Measurements from ENCODE around the gene SOX15.

DNA sequence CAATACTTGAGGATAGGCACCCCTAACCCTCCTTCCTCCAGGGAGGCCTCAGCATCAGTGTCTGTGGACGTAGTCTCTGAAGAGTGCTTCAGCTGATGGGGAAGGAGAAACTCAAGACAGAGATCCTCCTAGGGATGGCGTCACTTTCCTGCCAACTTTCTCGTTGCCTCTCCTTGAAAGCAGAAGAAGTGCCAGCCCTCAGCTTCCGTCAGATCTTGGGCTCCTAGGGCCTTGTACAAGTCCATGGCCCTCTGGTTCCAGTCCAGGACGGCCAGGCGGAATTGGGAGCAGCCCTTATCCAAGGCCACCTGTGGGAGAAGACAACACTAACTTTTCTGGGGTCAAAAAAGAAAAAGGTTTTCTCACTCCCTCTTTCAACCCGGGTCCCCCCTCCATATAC is 36.4 kb upstream of the SOX15 start:
- no peak for TF ChIP-seq ZNF768 (tag by site-specific recombination; IDR thresholded peaks at IDR 0.05)
- TF ChIP-seq, protein P1, sequence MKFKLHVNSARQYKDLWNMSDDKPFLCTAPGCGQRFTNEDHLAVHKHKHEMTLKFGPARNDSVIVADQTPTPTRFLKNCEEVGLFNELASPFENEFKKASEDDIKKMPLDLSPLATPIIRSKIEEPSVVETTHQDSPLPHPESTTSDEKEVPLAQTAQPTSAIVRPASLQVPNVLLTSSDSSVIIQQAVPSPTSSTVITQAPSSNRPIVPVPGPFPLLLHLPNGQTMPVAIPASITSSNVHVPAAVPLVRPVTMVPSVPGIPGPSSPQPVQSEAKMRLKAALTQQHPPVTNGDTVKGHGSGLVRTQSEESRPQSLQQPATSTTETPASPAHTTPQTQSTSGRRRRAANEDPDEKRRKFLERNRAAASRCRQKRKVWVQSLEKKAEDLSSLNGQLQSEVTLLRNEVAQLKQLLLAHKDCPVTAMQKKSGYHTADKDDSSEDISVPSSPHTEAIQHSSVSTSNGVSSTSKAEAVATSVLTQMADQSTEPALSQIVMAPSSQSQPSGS (tag by site-specific recombination; IDR thresholded peaks at IDR 0.05; ENCODE audit: low read depth) = no peak
